Smooth muscle cell (in vitro differentiated cells): ENCODE measurements around the gene AHRR. TPM values are rescaled to one million over a fixed set of nuclear protein-coding genes. Genes with fewer than 3 reads are reported as not detected.

ENCODE experiments used
- DNase-seq: peaks from one replicate; lab custom pipeline; 2025; ENCODE audit not compliant: unreplicated experiment; lab: John Stamatoyannopoulos, UW
- H2AFZ ChIP-seq: fragments of 200-600 bp; sonication (generic); 2 replicates; pipeline ENCODE4 v1.6.0; 2016; ENCODE audit warnings: antibody characterized with exemption, low read depth, mild to moderate bottlenecking
- H3F3A ChIP-seq: fragments of 200-600 bp; sonication (generic); 2 replicates; pipeline ENCODE4 v1.6.0; 2017; ENCODE audit warnings: antibody characterized with exemption, low read depth
- H3K27ac ChIP-seq: fragments of 200-600 bp; sonication (generic); 2 replicates; pipeline ENCODE4 v1.5.1; 2016; ENCODE audit warnings: low read depth, mild to moderate bottlenecking
- H3K27me3 ChIP-seq: fragments of 200-600 bp; sonication (generic); 2 replicates; pipeline ENCODE4 v1.6.1; 2016; ENCODE audit warnings: low read depth, mild to moderate bottlenecking
- H3K36me3 ChIP-seq: fragments of 200-600 bp; sonication (generic); 2 replicates; pipeline ENCODE4 v1.5.1; 2016; ENCODE audit warnings: low read depth
- H3K4me1 ChIP-seq: fragments of 200-600 bp; sonication (generic); 2 replicates; pipeline ENCODE4 v1.5.1; 2016; ENCODE audit warnings: low read depth
- H3K4me2 ChIP-seq: fragments of 200-600 bp; sonication (generic); 2 replicates; pipeline ENCODE4 v1.6.0; 2016; ENCODE audit warnings: mild to moderate bottlenecking
- H3K4me3 ChIP-seq: fragments of 200-600 bp; sonication (generic); 2 replicates; pipeline ENCODE4 v1.5.1; 2016; ENCODE audit warnings: mild to moderate bottlenecking
- H3K79me2 ChIP-seq: fragments of 200-600 bp; sonication (generic); 2 replicates; pipeline ENCODE4 v1.6.0; 2016; ENCODE audit warnings: low read depth, mild to moderate bottlenecking
- H3K9ac ChIP-seq: fragments of 200-600 bp; sonication (generic); 2 replicates; pipeline ENCODE4 v1.6.0; 2016; ENCODE audit warnings: low read depth
- H3K9me3 ChIP-seq: fragments of 200-600 bp; sonication (generic); replicated peaks from 2 replicates; pipeline ENCODE4 v1.5.1; 2016; ENCODE audit warnings: low read depth
- H4K20me1 ChIP-seq: fragments of 200-600 bp; sonication (generic); 2 replicates; pipeline ENCODE4 v1.6.0; 2016; ENCODE audit warnings: low read depth
- WGBS: methylation state at CpG from one replicate; pipeline ENCODE4 v1.1.7; 2016; ENCODE audit warnings: low lambda C conversion rate; 5-methylcytosine and 5-hydroxymethylcytosine counted together
- polyA plus RNA-seq: library from polyadenylated mRNA; unstranded; fragments of >200 nt; fragmentation: Nextera tagmentation; extraction: Ambion mirVana; gene quantifications from 2 replicates; pipeline ENCODE4 v1.2.1, GENCODE V29; 2016
- total RNA-seq: library from RNA; depleted of rRNA; stranded (reverse); fragments of >200 nt; gene quantifications from 2 replicates; pipeline ENCODE4 v1.2.3, GENCODE V29; 2014
- TF ChIP-seq, protein P1 (sequence below): fragments of 200-600 bp; sonication (generic); IDR thresholded peaks from 2 replicates; pipeline ENCODE4 v1.5.1; 2017; ENCODE audit warnings: borderline replicate concordance, mild to moderate bottlenecking, antibody characterized with exemption; ENCODE audit not compliant: insufficient read depth, poor library complexity, severe bottlenecking

Gene AHRR
- total and polyA plus RNA-seq, 2 experiments from 2014 or later, result 14.4 to 18.2 TPM

DNA sequence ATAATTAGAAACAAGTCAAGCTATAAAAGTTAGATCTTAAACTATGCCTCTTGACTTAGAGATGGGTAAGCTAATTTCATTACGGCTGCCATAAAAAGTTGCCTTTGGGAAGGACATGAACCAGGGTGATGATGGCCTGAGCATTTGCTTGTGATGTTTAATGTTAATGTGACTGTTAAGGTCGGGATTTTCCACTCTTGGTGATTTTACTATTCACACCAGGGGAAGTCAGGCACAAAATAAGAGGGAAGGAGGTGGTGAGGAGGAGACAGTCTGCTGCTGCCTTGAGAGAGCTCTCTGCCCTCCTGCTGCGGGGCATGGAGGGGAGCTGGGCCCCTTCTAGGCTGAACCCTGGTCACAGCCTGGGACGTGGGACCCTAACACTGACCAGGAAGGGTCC lies 34.4 kb downstream of the AHRR start:
- Histone ChIP-seq H3K27me3 (no peaks in the 10 kb centered on the region), H3K4me3 (no peak overlapping the region), H3K4me2 (no peak overlapping the region), H3F3A (no peaks in the 10 kb centered on the region), H3K9ac (no peak overlapping the region), H4K20me1 (no peaks in the 10 kb centered on the region), H3K9me3 (no peaks in the 10 kb centered on the region), H3K36me3 (no peaks in the 10 kb centered on the region), H3K79me2 (no peaks in the 10 kb centered on the region), H3K4me1 (no peaks in the 10 kb centered on the region), H3K27ac (no peak overlapping the region), H2AFZ (no peak overlapping the region)
- 74% methylated on average over 4 of the region's 4 CpGs for WGBS
- DNase-seq, result no peak
- TF ChIP-seq, protein P1, sequence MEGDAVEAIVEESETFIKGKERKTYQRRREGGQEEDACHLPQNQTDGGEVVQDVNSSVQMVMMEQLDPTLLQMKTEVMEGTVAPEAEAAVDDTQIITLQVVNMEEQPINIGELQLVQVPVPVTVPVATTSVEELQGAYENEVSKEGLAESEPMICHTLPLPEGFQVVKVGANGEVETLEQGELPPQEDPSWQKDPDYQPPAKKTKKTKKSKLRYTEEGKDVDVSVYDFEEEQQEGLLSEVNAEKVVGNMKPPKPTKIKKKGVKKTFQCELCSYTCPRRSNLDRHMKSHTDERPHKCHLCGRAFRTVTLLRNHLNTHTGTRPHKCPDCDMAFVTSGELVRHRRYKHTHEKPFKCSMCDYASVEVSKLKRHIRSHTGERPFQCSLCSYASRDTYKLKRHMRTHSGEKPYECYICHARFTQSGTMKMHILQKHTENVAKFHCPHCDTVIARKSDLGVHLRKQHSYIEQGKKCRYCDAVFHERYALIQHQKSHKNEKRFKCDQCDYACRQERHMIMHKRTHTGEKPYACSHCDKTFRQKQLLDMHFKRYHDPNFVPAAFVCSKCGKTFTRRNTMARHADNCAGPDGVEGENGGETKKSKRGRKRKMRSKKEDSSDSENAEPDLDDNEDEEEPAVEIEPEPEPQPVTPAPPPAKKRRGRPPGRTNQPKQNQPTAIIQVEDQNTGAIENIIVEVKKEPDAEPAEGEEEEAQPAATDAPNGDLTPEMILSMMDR, result no peak

GRCh38 chr5:359301-359897 lies 37.9 kb downstream of the AHRR start:
- DNase-seq, result no peak
- H3K27ac ChIP-seq, result no peak overlapping the region
- H3K36me3 ChIP-seq, result peaks cover 7% of the 10 kb centered on the region
- no peaks in the 10 kb centered on the region for H3F3A ChIP-seq
- no peak overlapping the region for H3K9ac ChIP-seq
- H3K4me3 ChIP-seq, result no peak overlapping the region
- no peaks in the 10 kb centered on the region for H3K79me2 ChIP-seq
- 98% methylated on average over 16 of the region's 23 CpGs for WGBS
- peaks cover 6% of the 10 kb centered on the region for H3K9me3 ChIP-seq
- no peaks in the 10 kb centered on the region for H3K27me3 ChIP-seq
- H3K4me2 ChIP-seq, result no peak overlapping the region
- H2AFZ ChIP-seq, result no peak overlapping the region
- no peaks in the 10 kb centered on the region for H4K20me1 ChIP-seq
- TF ChIP-seq, protein P1, result no peak
- no peaks in the 10 kb centered on the region for H3K4me1 ChIP-seq

- Histone ChIP-seq H3K9me3 (peaks cover 16% of the 10 kb centered on the region), H3K4me1 (no peaks in the 10 kb centered on the region), H3K27ac (no peak overlapping the region), H3K27me3 (no peaks in the 10 kb centered on the region), H3K9ac (no peak overlapping the region), H3K36me3 (peaks cover 12% of the 10 kb centered on the region), H4K20me1 (no peaks in the 10 kb centered on the region), H3K79me2 (no peaks in the 10 kb centered on the region), H3F3A (no peaks in the 10 kb centered on the region), H3K4me3 (no peak overlapping the region), H3K4me2 (no peak overlapping the region), H2AFZ (no peak overlapping the region)
- TF ChIP-seq, protein P1, result no peak
- no peak for DNase-seq
- WGBS, result 94% methylated on average over 14 of the region's 14 CpGs
Observed at GRCh38 chr5:360257-361027, 38.9 kb downstream of the AHRR start.
